GM19395 (cell line): ENCODE results near the gene OGFR.

Experiments
- ATAC-seq: cut with Tn5 transposase; IDR thresholded peaks from one replicate; pipeline ENCODE4 v1.9.1; 2021; ENCODE audit warnings: mild to moderate bottlenecking, moderate library complexity; ENCODE audit not compliant: unreplicated experiment

Gene OGFR

DNA sequence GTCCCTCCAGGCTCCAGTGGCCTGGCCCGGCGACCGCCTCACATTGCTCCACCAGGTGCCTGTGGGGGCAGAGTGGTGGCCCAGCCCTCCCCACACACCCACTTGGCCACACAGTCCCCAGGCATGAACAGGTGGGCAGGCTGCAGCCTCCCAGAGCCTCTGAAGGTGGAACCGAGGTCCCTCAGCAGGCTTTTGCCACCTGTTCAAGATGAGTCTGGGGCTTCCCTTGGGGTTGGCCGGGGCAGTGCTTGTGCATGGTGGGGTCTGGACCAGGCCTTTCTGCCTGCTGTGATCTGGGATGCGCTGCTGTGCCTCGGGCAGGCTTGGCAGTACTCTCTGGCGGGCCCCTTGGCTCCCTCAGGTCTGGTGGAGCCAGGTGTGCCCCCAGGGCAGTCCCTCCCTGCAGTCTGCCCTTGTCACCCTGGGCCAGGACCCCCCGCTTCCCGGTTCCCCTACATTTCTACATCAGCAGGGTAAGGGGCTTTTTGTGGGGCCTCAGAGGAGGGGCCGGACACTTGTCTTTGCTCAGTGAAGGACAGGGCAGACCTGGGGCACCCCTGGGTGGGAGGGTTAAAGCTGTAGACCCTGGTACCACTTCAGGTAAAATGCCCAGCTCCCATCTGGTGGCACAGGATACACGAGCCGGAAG, 9.5 kb downstream of the OGFR start:
- no peak for ATAC-seq

DNA sequence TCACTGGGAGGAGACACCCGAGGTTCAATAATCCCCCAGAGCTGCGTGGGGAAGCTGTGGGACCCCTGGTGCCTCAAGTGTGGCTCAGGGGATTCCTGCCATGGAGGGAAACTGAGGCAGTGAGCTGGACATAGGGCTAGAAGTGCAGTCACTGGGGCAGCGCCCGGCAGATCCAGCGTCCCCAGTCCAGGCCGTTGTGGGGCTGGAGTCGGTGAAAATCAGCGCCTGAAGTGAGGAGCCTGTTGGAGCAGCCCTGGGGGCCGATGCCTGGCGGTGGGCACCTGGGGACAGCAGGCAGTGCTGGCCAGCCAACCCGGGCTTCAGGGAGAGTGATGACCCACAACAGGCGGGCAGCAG, 10.1 kb downstream of the OGFR start:
- ATAC-seq: no peak

DNA sequence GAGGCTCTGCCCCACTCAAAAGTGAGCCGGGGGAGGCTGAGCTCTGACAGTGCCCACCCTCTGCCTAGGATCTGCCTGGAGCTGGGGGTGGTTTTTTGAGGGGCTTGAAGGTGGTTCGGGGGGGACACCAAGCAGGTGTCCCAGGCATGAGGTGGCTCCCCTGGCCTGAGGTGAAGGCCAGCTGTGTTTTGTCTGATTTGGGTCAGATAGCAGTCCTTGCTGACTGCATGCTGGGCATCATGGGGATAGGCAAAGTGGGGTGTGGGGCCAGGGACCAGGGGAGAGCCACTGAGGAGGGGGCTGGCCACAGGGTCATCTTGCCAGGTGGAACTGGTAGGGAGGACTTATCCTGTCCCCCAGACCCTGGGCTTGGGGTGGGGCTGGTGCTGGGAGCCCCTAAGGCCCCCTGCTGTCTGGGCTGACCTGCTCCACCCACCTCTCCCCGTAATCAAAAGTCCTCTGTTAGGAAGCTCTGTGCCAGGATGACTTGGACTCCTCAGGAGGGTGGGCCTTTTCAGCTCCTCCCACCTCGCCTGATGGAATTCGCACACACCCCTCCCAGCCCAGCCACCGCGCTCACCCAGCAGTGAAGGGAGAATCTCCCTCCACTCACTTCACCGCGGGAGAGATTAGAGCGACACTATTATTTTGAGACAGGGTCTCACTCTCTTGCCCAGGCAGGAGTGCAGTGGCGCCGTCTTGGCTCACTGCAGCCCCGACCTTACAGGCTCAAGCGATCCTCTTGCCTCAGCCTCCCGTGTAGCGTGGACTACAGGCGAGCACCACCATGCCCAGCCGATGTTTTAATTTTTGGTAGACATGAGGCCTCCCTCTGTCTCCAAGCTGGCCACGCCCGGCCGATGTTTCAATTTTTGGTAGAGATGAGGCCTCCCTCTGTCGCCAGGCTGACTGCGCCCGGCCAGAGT, 10.7 kb downstream of the OGFR start:
- no peak for ATAC-seq

DNA sequence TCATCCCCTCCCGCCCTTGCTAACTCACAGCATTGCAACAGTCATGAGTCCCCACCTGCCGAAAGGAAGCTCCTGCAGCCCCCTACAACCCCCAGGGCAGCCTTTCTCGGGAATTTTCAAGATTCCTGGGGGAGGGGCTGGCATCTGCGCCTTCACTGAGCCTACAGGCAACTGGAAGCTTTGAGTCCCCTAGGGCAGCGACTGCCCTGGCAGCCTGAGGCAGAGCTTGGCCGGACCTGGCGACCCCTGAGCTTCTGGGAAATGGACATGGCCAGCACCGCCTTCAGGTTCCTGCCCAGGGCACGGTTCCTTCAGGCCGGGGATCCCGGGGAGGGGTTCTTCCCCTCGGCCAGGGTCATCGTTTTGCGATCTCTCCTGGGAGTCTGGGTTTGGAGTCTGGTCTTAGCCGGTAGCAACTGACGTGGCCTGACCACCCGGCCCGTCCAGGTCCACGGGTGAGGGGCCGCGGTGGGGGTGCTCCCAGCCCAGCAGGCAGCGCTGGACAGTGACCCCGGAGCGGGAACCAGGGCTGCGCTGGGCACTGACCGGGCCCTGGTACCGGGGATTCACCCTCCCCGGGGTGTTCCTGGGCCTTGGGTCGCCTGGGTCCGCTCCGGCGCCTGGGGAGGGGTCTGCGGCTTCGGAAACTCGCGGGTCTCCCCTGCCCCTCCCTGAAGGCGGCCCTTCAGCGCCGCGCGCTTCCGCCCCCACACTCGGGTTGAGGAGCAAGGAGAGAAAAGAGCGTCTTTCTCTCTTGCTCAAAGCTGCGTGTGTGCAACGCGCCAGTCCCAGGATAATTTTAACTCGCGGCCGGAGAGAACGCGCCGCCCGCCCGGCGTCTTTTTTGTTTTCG, 11.6 kb downstream of the OGFR start:
- no peak for ATAC-seq

DNA sequence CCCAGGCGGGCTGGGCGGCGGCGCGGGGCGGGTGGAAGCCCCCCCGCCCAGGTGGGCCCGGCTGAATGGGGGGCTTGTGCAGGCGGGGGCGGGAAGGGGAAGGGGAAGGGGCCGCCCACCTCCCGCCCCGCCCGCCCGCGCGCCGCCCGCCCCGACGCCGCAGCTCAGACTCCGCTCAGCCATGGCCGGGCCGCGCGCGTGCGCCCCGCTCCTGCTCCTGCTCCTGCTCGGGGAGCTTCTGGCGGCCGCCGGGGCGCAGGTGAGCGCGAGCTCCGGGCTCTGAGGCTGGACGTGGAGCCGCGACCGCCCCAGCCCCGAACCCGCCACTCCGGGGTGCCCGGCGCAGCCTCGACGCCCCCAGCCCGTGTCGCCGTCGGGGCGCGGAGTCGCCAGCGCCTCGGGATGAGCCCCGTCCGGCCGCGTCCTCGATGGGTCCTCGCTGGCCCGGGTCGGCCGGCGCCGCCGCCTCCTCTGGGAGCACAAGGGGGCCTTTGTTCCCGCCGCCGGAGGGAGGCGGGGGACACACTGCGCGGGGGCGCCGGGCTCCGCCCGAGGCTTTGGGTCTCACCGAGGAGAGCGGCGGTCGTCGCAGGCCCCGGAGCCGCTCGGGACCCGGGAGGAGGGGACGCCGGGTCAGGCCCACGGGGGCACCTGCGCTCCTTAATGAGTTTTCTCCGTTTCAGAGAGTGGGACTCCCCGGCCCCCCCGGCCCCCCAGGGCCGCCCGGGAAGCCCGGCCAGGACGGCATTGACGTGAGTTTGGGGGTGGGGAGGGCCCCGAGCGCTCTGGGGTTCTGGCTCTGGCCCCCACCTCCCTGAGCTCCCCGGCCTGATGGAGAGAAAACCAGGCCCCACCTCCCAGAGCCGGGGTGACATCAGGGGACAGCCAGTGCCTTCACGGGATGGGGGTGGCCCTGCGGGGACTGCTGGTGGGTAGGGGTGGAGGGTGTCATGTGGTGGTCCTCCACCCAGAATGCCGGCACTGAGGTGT, 12.5 kb downstream of the OGFR start, which contains the start of gene COL9A3:
Gene COL9A3, plus strand, starts transcription at position 167 of the 990 bp plus-strand sequence. Its CDS starts 15 bp downstream, at position 182.
- ATAC-seq: no peak

DNA sequence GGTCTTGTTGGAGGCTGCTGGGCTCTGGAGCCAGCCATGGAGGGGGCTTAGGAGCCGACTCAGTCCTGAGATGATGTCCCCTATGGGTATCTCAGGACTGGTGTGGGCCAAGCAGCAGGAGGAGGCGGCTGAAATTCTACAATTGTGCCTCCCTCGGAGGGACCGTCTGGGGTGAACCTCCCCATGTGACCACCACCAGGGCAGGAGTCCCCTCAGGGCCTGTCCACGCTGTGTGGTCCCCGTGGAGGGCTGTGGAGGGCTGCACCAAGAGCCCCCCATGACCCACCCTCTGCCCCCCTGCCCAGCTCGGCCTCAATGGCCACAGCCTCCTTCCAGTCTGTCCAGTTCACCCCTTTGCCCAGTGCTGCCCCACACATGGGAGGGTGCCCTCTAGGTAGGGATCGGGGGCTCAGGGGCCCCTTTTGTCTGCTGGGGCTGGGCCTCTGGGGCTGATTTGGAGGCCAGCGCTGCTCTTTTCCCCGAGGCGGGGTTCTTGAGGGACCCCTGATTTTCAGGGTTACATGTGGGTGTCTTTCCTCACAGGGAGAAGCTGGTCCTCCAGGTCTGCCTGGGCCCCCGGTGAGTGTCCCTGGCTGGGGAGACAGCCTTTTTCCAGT, 13.4 kb downstream of the OGFR start:
- no peak for ATAC-seq

DNA sequence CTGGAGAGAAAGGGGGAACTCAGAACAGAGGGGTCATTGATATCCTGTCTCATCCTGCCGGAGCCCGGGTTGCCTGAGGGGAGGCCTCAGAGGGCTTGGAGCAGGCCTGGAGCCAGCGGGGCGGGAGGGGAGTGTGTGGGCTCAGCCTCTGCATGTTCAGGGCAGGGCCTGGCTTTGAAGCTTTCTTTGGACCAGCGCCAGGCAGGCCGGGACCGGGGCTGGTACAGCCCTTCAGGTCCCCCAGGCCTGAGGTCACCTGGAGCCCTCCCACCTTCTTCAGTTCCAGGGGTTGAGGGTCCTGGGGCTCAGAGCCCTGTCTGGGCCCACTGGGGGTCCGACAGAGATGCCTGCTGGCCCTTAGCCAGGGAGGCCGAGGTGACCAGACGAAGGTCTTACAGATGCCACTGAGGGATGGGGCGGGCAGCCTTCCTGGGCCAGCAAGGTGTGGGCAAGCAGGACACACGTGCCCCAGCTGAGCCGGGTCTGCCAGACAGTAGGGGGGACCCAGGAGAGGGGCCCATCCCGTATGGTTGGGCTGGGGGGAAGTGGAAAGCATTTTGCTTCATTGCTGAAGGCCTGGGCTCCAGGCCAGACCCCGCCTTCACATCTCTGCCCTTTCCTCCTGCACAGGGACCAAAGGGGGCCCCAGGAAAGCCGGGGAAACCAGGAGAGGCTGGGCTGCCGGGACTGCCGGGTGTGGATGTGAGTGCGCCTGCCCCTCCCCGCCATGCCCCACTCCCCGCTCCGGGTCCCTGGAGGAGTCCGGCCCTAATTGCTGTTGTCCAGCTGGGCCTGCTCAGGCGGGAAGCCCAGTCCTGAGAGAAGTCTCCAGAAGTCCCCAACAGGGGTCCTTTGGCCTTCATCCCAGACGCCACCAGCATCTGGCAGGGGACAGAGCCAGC, 14.2 kb downstream of the OGFR start:
- no peak for ATAC-seq

DNA sequence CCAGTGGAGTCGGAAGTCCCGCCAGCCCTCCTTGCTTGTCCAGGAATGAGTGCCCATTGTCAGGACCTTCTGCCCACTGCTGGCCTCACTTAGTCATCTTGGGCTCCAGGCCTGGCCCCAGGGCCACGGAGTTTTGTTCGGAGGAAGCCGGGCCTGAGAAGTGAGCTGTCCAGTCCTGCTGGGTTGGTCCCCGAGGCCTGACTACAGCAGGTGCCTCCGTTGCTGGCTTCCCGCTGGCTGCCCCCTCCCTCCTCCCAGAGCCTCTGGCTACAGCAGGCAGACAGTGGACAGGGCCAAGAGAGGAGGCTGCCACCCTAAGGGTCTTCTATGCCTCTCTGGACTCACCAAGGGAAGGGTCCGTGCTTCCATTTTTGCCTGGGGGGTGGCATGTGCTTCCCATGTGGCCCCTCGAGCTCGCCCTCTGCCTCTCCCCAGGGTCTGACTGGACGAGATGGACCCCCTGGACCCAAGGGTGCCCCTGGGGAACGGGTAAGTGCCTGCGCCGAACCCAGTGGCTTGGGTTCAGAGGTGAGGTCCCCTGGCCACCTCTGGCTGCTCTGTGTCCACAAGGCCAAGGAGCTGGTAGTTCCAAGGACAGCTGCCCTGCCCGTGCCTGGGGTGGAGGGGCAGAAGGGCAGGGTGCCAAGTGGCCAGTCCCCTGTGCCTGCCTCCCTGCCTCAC, 15.0 kb downstream of the OGFR start:
- no peak for ATAC-seq

DNA sequence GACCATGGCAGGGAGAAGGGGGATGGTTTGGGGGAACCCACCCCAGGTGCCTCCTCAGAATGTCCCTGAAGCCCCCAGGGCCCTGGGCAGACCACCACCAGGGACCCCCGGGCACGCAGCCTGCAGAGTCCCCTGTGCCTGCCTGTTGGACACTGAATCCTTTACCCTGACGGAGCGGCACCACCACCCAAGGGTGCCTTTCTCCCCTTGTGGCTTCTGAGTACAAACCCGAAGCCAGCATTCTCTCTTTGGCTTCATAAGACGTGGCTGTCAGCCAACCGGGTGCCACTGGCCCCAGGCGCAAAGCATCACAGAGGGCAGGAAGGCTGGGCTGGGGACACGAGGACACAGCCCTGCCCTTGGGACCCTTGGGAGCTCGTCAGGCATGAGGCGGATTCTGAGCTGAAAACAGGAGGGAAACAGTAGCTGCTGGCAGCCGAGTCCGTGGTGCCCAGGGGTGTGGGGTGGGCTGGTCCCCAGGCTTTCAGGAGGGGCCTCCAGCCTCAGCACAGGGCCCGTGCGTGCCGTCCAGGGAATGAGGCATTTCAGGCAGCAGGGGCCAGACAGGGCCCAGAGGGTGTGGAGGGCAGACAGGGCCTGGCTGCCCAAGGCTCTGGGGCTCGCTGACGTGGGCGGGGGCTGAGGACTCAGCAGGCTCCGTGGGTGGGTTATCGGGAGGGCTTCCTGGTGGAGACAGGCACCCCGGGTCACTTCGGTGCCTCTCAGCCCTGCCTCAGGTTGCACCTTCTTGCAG, 15.8 kb downstream of the OGFR start:
- no peak for ATAC-seq

DNA sequence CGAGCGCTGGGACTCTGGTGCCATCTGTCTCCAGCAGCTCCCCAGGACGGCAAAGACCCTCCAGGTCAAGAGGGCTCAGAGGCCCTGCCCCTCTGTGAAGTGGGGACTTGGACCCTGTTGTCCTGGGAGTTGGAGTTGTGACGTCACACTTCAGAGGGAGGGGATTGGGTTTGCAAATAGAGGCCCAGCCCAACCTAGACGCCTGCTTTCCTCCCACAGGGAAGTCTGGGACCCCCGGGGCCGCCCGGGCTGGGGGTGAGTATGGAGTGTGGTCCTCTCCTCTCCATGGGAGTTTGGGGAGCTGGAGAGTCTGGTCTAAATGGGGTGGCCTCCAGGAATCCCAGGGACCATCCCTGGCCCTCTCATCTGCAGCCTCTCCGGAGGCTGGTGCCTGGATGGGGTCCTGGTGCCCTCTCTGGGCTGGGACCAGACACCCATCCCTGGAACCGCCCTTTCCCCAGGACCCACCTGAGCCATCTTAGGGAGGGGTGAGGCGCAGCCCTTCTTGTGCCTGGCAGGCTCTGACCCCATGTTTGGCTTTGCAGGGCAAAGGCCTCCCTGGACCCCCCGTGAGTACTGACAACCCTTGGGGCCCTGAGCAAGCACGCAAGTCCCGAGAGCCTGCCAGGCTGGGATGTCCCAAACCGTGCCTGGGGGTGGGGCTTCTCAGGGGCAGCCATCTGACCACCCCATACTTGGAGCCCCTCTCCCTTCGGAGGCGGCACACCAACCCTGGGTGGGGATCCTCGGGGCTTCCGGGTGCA, 16.5 kb downstream of the OGFR start:
- no peak for ATAC-seq

DNA sequence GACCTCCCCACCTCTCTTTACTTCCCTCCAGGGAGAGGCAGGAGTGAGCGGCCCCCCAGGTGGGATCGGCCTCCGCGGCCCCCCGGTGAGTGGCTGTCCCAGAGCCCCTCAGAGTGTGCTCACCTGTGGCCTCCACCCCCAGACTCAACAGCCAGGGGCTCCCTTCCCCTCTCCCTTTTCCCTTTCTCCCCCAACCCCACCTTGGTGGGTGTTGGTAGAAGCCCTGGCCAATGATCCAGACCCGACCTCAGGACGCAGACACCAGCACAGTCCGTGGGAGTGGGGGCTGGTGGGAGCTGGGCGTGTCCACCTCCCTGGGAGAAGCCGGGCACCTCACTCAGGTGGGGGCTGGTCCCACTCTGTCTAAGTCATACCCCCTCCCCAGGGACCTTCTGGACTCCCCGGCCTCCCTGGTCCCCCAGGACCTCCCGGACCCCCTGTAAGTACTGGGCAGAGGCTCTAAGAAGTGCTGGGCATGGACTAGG, 17.1 kb downstream of the OGFR start:
- ATAC-seq: no peak

DNA sequence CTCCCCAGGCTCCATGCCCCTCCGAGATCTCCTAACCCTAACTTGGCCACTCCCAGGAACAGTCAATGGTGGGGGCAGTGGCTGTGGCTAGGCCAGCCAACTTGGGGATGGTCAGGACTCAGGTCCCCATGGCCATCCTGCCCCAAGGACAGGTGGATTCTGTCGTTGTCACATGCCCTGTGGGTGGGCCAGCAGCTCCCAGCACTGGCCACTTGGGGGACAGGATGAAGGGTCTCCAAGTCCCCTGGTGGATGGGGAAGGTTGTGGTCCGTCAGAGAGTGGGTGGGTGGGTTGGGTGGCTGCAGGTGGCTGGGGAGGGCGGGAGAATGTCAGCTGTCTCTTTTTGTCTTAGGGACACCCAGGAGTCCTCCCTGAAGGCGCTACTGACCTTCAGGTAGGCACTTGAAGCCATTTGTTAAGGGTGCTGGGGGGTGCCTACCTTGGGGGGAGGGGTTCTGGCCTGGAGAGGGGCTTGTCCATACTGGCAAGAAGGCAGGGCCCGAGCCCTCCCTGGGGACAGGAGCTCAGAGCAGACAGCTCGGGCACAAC, 17.7 kb downstream of the OGFR start:
- no peak for ATAC-seq

DNA sequence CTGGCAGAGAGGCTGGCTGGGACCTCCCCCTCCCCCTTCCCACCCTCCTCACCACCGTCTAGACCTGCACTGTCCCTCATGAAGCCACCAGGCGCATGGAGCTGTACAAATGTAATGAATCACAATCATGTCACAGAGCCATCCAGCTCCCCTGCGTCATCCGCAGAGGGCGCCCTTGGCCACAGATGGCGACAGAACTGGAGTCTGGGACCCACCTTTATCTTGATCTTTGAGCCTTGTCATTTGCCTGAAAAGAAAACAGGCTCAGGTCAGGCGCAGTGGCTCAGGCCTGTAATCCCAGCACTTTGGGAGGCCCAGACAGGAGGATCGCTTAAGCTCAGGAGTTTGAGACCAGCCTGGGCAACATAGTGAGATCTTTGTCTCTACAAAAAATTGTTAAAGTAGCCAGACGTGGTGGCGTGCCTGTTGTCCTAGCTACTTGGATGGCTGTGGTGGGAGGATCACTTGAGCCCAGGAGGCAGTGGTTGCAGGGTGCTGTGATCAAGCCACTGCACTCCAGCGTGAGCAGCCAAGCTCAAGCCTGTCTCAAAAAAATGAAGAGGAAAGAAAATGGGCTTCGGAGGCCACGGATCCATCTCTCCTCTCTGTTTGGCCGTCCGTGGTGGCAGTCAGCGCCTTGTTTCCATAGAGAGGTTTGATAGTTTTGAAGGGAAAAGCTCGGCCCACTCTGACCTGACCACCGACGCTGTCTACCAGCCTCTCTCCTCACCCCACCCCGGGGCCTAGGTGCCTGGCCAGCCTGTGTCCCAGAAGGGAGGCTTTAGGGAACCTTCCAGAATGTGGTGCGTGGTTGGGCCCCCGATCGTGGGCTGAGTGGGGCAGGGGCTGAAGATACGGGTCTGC, 18.4 kb downstream of the OGFR start:
- ATAC-seq: no peak

DNA sequence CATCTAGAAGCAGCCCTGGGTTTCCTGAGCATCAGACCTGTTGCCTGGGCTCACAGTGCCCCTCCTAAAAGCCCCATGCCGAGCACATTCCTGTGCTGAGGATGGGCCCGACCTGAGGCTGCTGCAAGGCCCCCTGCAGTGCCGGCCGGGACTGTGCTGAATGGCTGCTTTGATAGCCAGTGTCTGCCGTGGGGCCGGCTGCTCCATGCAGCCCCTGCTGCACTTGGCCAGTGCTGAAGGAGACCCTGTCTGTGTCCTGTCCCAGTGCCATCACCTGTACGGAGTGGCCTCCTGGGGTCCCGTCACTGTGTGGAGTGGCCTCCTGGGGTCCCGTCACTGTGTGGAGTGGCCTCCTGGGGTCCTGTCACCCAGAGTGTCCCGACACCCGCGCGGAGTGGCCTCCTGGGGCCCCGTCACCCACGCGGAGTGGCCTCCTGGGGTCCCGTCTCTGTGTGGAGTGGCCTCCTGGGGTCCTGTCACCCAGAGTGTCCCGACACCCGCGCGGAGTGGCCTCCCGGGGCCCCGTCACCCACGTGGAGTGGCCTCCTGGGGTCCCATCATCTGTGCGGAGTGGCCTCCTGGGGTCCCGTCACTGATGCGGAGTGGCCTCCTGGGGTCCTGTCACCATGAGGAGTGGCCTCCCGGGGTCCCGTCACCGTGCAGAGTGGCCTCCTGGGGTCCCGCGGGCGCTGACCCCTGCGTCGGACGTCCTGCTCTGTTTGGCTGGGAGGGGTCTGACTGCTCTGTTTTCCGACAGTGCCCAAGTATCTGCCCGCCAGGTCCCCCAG, 19.2 kb downstream of the OGFR start:
- no peak for ATAC-seq
